ENCODE measurements around the gene GPAT2.
"Not testable (repeated sequence)": the region's sequence is repeated elsewhere in the genome, so short reads cannot be mapped to it uniquely, and the experiment has no call there.

The GPAT2 gene

DNA sequence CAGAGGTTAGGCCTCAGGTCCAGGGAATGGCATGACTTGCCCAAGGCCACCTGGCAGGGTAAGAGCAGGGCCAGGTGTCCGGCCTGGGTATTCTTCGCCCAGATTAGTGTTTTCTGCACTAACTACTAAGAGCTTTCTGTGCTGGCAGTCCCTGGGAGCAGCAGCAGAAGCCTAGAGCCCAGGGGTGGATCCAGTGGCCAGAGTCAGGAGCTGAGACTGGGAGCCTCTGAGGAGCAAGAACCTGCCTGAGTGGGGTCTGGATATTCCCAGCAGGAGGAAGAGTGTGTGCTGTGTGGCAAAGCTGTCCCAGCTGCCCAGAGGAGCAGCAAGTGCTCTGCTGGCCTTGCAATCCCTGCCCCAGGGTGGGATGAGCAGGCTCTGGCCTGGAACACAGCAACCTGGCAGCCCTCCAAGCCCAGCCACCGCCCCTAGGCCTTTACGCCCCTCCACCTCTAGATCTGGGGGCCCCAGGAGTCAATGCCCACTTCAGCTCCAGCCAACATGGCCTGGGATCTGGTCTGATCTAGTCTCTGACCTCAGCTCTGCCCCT is 30.7 kb upstream of the GPAT2 start:
- DNase-seq (ENCODE audit: low spot score) = no peak

DNA sequence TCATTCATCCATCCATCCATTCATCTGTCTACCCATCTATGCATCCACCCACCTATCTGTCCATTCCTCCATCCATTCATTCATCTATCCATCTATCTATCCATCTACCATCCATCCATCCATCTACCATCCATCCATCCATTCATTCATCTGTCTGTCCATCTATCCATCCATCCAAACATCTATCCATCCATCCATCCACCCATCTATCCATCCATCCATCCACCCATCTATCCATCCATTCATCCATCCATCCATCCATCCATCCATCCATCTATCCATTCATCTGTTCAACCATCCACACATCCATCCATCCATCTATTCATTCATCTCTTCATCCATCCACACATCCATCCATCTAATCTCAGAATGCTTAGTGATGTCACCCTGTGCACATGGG is 30.0 kb upstream of the GPAT2 start:
- DNase-seq (ENCODE audit: low spot score) = not testable (repeated sequence)

DNA sequence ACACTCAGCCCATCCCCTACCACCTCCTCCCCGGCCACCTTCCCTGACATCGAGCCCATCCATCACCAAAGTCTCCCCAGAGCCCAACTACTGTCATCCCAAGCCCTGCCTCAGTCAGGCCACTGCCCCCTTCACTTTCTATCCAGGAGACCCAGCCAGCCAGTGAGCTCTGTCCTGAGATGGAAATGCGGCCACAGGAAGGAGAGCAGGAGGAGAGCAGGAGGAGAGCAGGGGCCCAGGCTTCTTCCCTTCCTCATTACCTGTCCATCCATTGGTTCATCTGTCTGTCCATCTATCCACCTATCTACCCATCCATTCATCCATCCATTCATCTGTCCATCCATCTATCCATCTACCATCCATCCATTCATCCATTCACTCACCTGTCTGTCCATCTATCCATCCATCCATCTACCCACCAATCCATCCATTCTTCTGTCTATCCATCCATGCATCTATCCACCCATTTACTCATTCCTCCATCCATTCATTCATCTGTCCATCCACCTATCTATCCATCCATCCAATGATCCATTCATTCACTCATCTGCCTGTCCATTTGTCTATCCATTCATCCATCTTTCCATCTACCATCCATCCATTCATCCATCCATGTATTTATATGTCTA is 29.4 kb upstream of the GPAT2 start:
- not testable (repeated sequence) for DNase-seq (ENCODE audit: low spot score)

DNA sequence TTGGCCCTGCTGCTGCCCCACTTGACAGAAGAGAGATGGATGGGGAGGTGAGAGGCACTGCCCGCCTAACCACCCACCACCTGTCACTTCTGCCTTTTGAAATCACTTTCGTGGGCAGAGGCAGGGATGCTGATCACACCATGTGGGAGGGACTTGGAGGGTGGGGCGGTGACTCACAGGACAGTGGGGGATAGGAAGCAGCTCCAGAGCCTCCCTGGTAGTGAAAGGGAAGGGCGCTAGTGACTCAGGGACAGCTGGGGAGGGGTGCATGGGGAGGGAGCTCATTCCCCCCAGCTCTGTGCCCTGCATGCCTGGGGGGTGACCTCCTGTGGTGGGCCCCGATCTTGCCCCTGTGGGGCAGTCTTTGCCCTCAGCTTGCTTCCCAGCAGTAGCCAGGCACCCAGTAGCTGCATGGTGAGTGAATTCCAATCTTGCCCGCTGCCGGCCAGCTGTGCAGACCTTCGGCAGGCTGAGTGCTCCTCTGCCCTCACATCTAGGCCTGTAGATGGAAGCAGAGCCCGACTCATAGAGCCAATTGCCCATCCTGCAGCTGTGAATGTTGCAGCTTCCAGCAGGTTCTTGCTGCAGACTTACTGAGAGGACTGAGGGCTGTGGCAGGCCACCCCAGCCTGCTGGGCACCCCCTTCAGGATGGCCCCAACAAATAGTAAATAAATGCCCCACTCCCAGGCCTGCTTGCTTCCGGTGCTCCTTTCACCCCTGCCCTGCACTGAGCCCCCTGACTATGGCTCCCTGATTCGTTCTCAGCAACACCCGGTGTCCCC is 28.6 kb upstream of the GPAT2 start:
- DNase-seq (ENCODE audit: low spot score) = peak; percentile 89

DNA sequence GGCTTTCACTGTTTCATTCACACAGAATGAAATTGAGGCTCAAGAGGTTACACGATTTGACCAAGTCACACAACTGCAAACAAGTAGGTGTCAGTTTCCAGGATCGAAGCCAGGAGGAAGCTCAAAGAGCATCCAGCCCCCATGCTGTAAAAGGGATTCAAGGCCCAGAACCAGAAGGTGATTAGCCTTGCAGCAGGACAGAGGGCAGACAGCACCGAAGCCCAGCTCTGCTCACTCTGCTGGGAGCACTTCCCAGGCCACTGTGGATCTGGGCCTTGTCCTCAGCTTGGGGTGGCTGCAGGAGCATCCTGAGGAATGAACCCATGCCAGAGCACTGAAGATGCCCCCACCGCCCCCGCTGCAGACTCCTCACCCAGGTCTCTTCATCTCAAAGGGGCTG is 27.8 kb upstream of the GPAT2 start:
- DNase-seq (ENCODE audit: low spot score) = not testable (repeated sequence)

DNA sequence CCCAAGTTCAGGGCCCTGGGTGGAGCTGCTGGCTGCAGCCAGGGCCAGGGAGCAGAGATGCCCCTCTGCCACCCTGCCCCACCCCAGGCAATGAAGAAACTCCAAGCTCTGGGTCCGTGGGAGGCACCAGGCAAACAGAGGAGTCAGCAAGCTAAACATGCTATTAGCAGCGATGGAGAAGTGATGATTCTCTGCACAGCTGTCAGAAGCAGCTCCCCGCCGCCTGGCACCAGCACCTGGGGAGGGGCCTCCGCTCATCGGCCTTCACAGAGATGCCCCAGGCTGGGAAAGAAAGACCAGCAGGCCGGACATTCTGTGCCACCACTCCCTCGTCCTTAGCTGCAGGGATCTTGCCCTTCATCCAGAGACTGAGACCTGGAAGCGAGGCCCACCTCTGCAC is 27.2 kb upstream of the GPAT2 start:
- not testable (repeated sequence) for DNase-seq (ENCODE audit: low spot score)

DNA sequence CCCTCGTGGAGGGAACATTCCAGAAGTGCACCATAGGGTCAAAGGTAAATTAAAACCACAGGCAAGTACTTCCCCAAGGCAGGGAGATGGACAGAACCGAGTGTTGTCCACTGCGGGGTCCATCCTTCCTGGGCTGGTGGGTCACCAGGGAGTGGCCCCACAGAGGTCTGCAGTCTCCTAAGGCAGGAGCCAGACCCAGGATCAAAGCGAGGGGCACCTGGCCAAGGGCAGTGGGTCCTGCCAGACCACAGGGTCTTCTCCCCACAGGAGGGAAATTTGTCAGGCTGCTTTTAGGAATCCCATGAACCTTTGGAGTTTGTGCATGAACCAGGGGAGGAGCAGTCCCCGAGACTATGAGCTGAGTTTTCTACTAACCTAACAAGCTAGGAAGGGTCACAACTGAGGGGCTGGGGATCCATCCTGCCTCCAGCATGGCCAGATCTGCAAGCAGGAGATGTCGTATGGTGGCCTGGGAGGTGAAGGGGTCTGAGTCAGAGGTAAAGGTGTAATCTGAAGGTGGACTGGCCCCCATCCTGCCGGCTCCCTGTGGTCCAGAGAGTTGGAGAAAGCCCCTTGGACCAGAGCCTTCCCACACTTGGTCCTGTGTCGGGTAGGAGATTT is 26.6 kb upstream of the GPAT2 start:
- not testable (repeated sequence) for DNase-seq (ENCODE audit: low spot score)

DNA sequence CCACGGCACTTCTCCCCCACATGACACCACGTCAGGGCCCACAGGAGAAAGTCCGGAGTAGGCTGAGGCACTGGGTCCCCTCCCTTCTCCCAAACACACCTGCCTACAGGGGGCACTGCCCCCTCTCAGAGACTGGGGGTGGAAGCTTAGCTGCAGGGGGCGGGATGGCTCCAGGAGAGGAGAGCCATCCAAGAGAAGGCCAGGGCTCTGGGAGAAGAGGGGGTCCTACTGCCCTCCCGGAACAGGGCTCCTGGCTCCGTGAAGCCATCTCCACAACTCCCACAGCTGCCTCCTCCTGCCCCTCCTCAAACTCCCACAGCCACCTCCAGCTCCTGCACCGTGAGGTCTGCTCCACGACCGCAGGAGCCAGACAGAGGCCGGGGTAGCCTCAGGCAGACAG is 25.6 kb upstream of the GPAT2 start:
- DNase-seq (ENCODE audit: low spot score) = not testable (repeated sequence)

DNA sequence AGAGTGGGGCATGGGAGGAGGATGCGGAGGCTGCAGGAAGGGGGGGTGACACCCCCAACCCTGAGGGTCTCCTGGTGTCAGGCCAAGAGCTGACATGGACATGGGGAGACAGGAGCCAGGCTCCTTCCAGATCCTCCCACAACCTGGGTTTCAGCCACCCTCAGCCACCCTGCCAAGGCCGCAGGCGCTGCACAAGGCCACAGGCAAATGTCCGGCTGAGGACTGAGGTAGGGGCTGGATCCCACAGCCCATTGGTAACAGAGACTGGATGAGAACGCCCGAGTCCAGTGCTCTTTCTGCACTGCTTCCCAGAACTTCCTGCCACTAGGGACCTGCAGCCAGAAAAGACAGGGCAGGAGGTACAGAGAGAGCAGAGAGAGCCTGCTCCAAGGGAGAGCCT is 24.7 kb upstream of the GPAT2 start:
- DNase-seq (ENCODE audit: low spot score) = not testable (repeated sequence)

DNA sequence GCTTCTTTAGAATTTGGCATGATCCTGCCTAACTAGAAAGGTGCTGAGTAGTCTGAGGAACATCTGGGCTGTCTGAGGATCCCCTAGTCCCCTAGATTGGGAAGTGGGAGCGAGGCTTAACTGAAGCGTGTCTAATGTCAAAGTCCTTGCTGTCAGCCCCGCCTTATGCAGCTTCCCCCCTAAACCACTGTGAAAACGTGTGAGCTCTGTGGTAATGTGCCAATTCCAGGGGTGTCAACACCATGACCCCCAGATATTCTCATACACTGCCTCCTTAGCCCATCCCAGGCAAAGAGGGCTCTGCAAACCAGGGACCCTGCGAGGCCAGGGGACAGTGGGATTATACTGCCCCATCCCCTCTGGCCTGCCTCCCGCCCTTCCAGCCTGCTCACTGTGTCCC is 21.1 kb upstream of the GPAT2 start:
- not testable (repeated sequence) for DNase-seq (ENCODE audit: low spot score)

DNA sequence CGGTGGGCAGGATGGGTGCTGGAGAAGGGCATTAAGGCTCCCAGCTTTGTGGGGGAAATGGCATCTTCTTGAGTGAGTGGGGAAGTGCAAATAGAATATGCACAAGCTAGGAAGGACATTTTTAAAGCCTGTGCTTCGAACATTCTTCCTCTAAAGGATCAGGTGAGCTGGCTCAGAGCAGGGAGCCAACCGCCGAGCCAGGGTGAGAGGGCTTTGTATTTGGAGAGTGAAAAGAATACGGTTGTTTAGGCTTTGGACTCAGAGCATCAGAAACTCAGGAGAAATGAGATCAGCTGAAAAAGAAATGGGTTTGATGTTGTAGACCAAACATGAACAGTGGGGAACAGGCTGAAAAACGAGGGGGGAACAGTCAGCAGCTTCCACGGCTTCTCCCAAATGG is 19.8 kb upstream of the GPAT2 start:
- DNase-seq (ENCODE audit: low spot score) = not testable (repeated sequence)

DNA sequence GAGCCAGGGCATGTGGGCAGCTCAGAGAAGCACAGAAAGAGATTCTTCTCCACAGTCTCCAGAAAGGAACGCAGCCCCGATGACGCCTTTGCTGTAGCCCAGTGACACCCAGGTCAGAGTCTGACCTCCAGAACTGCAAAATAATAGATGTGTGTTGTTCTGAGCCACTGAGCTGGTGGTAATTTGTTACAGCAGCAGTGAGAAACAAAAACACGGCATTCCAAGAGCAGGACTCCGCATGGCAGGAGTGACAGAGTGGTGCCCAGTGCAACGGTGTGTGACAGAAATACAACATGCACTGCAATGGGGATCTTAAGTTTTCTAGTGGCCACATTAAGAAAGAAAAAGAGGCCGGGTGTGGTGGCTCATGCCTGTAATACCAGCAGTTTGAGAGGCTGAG is 18.7 kb upstream of the GPAT2 start:
- DNase-seq (ENCODE audit: low spot score) = not testable (repeated sequence)

DNA sequence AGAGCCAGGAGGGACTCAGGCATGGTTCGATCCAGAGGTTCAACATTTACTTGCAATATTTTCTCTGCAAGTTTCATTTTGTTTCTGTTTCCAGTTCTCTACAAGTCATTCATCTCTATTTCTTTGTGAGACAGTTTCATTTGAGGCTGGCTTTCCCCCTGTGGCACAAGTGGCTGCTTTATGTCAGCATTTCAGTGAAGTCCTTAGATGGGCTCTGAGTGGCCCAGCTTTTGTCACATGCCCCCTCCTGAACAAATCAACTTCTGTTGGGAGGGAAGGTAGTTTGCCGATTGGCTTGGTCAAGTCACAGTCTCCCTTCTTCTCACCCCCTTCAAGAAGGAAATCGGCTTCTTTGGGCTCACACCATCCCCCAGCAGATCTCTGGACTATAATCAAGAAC is 17.9 kb upstream of the GPAT2 start:
- DNase-seq (ENCODE audit: low spot score) = not testable (repeated sequence)

DNA sequence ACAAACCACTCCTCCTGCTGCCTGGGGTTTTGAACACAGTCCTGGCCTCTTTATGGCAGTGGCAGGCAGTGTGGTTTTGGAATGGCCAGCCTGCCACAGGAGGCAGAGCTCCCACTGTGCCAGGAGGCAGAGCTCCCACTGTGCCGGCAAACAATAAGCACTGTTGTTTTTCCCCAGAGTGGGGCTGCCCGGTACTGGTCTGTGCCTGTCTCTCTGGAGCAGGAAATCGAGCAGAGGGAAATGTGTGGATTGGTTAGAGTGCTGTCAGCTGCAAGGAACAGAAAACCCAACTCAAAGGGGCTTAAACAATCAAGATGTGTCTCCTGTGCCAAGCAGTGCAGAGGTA is 15.2 kb upstream of the GPAT2 start:
- DNase-seq (ENCODE audit: low spot score) = not testable (repeated sequence)

DNA sequence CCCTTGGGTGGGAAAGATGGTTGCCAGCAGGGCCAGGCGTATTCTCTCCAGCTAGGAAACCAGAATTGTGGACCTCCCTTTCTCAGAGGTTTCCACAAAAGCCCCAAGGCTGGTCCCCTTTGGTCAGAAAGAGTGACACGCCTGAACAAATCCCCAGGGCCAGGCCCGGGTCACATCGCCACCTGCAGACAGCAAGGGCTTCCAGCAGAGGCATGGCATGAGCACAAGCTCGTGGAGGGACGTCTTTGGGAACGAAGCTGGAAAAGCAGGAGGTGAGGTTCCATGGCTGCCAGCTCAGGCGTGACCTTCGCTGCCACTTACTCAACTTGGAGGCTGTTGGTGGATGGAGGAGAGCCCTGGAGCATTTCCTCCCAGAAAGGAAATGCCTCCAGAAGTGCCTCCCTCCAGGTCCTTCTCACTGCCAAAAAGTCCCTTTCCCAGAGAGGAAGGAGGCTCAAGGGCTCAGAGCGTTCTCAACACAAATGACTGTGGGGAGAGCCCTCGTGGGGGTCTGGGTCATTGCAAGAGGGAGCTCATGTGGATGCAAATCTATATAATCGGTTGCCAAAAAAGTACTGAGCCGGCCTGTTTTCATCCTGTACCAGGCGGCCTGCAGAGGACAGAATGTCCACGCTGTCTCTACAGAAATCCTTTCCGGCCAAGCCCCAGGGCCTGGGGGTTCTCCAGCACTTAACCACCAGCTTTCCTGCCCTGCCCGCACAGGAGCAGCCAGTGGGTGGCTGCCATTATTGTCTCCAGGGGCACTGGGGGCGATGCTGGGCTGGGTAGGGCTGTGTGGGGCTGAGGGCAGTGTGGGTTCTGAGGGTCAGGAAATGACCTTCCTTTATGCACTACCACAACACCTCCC is 14.6 kb upstream of the GPAT2 start:
- DNase-seq (ENCODE audit: low spot score) = not testable (repeated sequence)

DNA sequence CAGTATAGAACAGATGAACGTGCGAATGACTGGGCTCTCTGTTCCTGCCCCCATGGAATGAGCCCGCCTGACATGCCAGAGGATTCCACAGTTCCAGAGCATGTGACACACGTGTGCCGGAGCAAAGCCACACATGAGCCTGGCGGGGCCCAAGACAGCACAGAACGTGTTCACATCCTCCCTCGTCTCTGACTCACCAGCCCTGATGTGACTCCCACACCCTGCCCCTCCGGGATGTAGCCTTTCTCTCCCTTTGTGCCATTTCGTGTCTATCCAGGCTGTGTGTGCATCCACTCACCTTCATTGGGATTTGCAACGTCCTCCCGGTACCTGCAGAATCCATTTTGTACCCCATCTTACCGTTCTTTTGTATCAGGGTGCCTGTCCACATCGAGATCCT is 838 bp upstream of the GPAT2 start:
- DNase-seq (ENCODE audit: low spot score) = not testable (repeated sequence)

DNA sequence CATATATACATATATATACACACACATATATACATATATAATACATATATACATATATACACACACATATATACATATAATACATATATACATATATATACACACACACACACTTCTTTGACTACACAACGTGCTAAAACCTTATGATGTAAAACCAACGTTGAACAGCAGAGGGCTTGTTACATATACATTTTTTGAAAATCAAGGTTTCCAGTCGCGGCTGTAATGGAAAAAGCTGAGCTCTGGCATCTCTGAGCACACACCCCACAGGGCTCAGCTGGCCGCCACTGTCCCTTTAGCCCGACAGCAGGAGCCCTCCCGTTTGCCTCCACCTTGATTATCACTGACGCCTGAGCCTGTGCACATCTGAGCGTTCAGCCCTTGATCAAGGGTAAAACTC is 719 bp downstream of the GPAT2 start:
- not testable (repeated sequence) for DNase-seq (ENCODE audit: low spot score)

DNA sequence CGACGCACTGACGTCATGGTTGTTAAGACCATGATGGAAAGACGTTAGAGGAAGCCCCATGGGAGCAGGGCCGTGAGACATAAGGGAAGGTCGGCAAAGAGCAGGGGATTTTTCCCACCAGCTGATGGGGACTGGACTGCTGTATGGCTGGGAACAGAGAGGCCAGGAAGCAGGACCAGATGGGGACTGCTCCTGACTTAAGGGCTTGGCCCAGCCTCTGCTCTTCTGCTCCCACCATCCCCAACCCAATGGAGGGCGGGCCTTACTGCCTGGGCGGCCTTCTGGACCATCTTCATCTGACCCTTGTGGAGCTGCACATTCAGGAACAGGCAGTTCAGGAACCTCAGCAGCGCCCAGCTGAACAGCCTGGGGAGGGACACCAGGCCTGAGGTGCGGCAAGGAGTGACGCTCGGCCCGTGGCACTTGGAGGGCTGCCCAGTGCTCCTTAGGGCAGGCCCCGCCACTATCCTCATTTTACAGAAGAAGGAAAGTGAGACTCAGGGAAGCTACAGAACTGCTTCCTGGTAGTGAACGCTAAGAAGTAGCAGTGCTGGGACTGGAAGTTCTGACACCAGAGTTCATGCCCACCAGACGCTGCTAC is 6.9 kb downstream of the GPAT2 start:
- DNase-seq (ENCODE audit: low spot score) = not testable (repeated sequence)

DNA sequence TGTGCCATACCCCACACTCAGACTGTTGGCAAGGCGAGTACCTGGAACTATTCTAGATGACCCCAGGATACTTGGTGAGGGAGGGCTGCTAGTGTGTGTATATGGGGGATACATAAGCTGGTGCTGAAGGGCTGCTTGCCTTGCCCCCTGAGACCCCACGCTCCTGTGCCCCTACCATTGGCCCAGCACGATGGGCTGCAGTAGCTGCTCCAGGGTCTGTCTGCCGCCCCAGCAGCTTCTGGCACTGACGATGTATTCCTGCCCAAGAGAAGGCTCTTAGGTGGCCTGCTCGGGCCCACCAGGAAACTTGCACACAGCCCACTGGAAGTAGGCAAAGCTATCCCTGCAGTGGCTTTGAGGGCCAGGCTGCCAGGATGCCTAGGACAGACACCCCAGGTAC is 9.0 kb downstream of the GPAT2 start:
- not testable (repeated sequence) for DNase-seq (ENCODE audit: low spot score)

DNA sequence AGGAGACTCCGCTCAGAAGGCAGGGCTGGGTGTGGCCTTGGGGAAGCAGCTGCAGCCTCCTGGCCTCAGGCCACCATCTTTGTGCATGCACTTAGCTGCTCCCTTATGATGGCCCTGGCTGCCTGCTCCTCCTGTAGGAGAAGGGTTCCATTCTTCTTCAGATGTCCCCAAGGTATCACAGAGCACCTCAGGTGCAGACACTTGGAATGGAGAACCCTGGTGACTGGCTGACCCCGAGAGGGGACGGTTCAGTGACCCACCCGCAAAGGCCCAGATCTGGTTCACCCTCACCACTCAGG is 9.6 kb downstream of the GPAT2 start:
- DNase-seq (ENCODE audit: low spot score) = no peak

DNA sequence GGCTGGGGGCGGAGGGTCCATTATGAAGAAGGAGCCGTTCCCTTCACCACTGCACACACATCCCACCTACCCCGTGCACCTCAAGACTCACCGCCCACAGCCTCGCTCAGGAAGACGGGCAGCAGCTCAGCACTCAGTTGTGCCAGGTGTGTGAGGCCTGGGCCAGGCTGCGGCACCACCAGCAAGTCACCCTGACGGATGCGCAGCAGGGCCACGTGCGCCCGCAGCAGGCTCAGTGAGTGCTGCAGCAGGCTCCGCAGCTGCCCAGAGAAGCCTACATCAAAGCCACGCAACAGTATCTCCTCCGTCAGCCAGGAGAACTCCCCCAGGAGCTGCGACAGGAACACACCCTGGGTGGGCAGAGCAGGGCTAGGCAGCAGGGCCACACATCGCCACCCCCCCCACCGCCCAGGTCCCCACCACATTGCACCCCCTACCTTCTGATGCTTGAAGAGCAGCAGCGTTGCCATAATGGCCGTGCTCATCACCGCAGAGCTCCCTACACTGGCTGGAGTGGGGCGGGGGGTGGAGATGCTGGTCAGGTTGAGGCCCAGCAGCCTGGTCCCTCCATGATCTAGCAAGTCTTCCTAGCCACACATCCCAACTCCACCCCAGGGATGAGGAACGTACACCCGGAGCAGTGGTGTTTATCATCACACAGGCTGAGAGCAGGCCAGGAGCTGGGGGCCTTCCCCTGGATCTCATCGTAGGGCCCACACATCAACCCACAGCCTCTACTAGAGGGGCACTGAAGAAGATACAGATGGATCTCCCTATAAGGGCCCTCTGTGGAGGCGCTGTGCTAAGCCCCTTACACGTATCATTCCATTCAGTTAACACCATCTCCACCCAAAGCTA is 10.2 kb downstream of the GPAT2 start:
- DNase-seq (ENCODE audit: low spot score) = no peak

Measured in Ammon's horn (tissue), 1 donor.